GM18507 (cell line): ENCODE data around the gene DUSP6.

Source experiments
- DNase-seq: peaks from one replicate; pipeline ENCODE4 v3.0.0; 2011; ENCODE audit warnings: low read depth; ENCODE audit not compliant: insufficient read length; ENCODE audit errors: extremely low spot score
- FAIRE-seq: peaks from 2 replicates; lab custom pipeline; 2011; peaks lifted over from hg19 to GRCh38; lab: Jason Lieb, UNC

The DUSP6 gene

DNA sequence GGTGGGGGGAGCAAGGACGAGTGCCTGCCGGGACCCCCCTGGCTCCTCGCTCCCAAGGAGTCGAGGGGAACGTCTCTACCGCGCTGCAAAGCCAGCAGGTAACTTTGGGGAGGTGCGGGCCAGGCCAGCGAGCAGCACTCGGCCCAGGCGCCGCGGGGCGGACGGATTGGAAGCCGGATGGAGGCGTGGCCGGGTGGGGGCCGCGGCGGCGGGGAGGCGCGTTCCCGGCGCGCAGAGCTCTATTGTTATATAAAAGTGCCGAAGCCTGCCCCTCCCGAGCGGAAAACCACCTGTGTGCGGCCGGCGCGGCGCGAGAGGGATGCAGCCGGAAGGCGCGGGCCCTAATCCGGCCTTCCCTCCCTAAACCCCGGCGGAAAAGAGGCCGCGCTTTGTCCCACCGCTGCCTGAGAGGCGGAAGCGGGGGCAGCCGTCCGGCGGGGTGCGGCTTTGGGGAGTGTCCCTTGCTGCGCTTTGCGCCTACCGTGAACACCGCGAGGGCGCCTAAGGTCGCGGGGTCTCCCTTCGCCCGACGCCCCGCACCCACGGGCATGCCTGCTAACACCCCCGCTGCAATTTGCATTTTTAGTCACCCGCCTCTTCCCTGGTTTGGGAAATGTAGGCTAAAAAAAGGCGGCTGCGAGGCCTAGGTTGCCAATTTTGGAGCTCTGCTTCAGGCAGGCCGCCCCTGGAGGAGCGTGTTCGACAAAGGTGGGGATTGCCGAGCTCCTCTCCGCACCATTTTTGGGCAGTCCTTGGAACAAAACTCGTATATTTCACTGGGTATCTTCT, 1.7 kb upstream of the DUSP6 start:
- no peak for DNase-seq
- FAIRE-seq, result no peak

DNA sequence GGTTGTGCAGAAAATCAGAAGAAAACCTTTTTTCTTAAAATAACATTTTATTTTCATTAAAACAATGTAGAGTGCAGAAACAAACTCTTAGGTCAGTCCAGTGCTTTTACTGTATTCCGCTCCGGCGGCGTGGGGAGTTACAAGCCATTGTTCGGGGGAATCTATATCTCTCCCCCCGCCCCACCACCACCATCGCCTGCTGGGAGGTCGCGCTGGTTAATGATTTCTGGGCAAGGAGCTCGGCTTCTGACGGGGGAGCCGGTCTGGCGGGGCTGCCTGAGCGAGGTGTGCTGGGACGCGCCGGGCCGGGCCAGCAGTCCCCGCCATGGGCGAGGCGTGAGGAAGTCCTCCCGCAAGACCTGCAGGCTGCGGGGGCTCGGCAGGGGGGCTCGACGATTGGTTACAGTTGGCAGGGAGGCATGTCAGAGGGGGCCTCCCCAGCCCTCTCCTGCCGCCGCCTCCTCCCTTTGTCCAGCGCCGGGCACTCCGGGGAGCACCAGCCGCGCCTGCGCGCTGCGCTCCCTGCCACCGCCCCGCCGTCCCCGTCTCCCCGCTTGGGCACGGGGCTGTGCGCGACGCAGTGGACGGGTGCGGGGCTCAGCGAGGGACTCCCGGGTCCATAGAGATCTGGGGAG, 1.0 kb upstream of the DUSP6 start:
- no peak for DNase-seq
- FAIRE-seq, result no peak

- DNase-seq (no peak), FAIRE-seq (no peak)
Observed at GRCh38 chr12:89352242-89352491, 134 bp downstream of the DUSP6 start.

GRCh38 chr12:89351489-89352241, 636 bp downstream of the DUSP6 start:
- DNase-seq, result no peak
- FAIRE-seq, result no peak

- FAIRE-seq (no peak), DNase-seq (no peak)
Observed at GRCh38 chr12:89350630-89351488, 1.4 kb downstream of the DUSP6 start.

DNA sequence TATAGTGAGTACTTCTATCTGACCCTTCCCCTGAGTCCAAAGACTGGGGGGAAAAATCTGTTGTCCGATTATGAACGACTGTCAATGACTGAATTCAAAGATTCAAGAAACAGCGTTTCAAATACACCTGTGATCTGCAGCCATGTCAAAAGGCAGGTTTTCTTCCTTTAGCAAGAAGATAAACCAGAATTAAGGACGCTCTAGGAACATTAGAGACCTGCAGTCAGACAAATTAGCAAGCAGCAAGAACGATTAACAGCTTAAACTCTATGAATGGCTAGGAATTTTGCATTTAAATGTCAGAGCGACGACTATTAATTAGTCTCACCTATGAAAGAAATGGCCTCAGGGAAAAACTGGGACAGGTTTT, 2.1 kb downstream of the DUSP6 start:
- FAIRE-seq (no peak), DNase-seq (no peak)

GRCh38 chr12:89349814-89350213, 2.5 kb downstream of the DUSP6 start:
- DNase-seq (no peak), FAIRE-seq (no peak)

DNA sequence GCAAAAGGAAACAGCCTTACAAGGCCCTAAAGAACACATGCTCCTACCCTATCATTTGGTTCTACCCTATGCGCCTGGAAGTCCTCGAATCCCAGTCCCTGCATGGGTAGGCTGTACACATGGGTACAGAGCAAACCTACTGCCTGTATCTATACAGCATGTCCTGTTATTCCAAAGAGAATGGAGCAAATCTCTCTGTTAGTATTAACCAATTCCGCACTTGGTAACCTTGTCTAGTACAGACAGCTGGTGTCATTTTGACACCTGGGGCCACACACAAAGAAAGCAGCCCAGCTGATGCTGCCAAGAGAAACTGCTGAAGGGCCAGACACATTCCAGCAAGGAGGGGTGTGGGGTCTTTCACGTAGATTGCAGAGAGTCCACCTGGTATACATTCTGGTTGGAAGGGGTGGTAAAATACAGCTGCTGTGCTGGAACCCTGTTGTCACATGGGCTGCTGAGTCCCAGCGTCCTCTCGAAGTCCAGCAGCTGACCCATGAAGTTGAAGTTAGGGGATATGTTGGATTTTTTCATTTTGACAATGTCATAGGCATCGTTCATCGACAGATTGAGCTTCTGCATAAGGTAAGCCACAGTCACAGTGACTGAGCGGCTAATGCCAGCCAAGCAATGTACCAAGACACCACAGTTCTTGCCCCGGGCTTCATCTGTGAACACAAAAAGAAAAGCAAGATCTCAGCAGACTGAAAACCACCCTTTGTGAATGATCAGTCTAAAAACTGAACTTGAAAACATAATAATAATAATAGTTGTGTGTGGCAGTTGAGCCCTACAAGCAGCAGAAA, 3.2 kb downstream of the DUSP6 start:
- no peak for DNase-seq
- no peak for FAIRE-seq

- DNase-seq (no peak), FAIRE-seq (no peak)
Observed at GRCh38 chr12:89347325-89347829, 4.9 kb downstream of the DUSP6 start.

GRCh38 chr12:89346741-89347324, 5.5 kb downstream of the DUSP6 start:
- DNase-seq, result no peak
- no peak for FAIRE-seq

- DNase-seq, result peak; percentile 60
- peak; percentile 93 for FAIRE-seq
Observed at GRCh38 chr12:89345830-89346740, 6.2 kb downstream of the DUSP6 start.

GRCh38 chr12:89345376-89345775, 6.9 kb downstream of the DUSP6 start:
- FAIRE-seq (no peak), DNase-seq (no peak)

DNA sequence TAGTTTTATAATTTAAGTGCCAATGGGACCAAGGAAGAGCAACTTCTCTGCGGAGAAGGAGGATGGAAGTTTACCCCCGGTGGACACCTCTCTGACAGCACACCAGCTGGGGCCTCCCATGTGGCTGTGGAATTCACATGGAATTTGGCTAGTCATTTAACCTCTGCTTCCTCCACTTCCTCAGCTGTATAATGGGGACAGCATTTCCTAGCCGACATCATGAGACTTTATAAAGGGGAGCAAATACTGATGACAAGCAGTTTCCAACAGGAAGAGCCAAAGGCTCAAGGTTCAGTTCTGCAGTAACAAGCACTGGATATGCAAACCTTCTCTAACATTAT, 7.5 kb downstream of the DUSP6 start:
- no peak for DNase-seq

GRCh38 chr12:89344043-89344861, 8.0 kb downstream of the DUSP6 start:
- DNase-seq (no peak), FAIRE-seq (no peak)

More for the DNA sequence above, 7.5 kb downstream of the DUSP6 start:
- no peak for FAIRE-seq

GRCh38 chr12:89343127-89343526, 9.2 kb downstream of the DUSP6 start:
- FAIRE-seq (no peak), DNase-seq (no peak)

- FAIRE-seq (no peak), DNase-seq (no peak)
Observed at GRCh38 chr12:89340861-89341260, 11.4 kb downstream of the DUSP6 start.

DNA sequence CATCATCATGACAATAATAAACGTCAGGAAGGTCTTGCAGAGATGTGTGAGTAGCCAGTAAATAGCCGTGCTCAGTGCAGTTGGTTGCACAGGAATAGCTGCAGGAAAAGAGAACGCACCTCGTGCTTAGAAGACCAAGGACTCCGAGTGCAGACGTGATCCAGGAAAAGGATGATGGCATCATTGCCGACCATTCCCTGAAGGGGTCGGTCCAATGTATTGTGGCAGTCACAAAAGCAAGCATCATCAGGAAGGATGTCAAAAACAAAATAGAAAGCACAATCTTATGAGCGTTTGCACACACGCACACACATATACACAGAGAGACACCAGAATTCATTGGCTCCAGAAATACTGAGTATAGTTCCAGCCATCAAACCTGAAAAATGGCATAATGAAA, 12.8 kb downstream of the DUSP6 start:
- FAIRE-seq (no peak), DNase-seq (no peak)
